ENCODE data around the gene SMAD6. TPM values are rescaled to one million over a fixed set of nuclear protein-coding genes. Genes with fewer than 3 reads are reported as not detected.
A peak's percentile ranks its signal among the peaks of the same experiment; 100 is the strongest.

Gene SMAD6
- polyA plus RNA-seq, 1 of the 3 experiments (the other 2 are of a cell fraction) = 4.5 TPM

- no peaks in the 10 kb centered on the region for H3K27me3 ChIP-seq (ENCODE audit: insufficient read depth)
- CTCF ChIA-PET = interaction anchor here (0.9 to 2.3 kb wide), 5 partner anchors 20 to 100 kb away, joined by 3 to 9 read pairs (median 3); no protein-coding TSS in a partner anchor
- H3K4me3 ChIP-seq (ENCODE audit: low read depth in 2 of 2, low read length in 1 of 2) = no peak overlapping the region
- no peak overlapping the region for H3K4me2 ChIP-seq
- POLR2A ChIA-PET = interaction anchor here (0.7 kb wide), 1 partner anchor 147 kb away, joined by 3 read pairs; no protein-coding TSS in a partner anchor
- peaks cover 0 to 22% of the 10 kb centered on the region in 2 experiments for H3K36me3 ChIP-seq (replicated peaks in 1 of 2; ENCODE audit: control insufficient read depth in 1 of 2, insufficient read depth in 2 of 2, low read length in 1 of 2)
- no peak overlapping the region for H2AFZ ChIP-seq (ENCODE audit: low read depth)
- 0 out of 2 replicates have a peak, but pooled peaks cover 7% of the 10 kb centered on the region for H3K9me3 ChIP-seq
- H3K79me2 ChIP-seq (ENCODE audit: insufficient read depth) = peaks cover 99% of the 10 kb centered on the region
- no peak for DNase-seq
- H3K9ac ChIP-seq = no peak overlapping the region
- WGBS (ENCODE audit: low lambda C conversion rate) = 56% methylated on average over 7 of the region's 7 CpGs
- H3K4me1 ChIP-seq (ENCODE audit: control insufficient read depth in 1 of 2, insufficient read depth in 2 of 2, low read depth in 1 of 2, low read length in 1 of 2) = peaks cover 22 to 37% of the 10 kb centered on the region in 2 experiments
- H3K27ac ChIP-seq (ENCODE audit: low read depth in 2 of 2, low read length in 1 of 2) = peak overlapping the region in 1 of 2 experiments; percentile 25; a peak in 2 of 4 replicates
- peaks cover 22% of the 10 kb centered on the region for H3F3A ChIP-seq (replicated peaks; ENCODE audit: insufficient read depth)
- peaks cover 26% of the 10 kb centered on the region for H4K20me1 ChIP-seq (ENCODE audit: insufficient read depth)
- no peak for TF ChIP-seq YY1 (IDR thresholded peaks at IDR 0.05; ENCODE audit: low read depth)
- peak; percentile 34 for TF ChIP-seq NFIC (IDR thresholded peaks at IDR 0.05; ENCODE audit: borderline replicate concordance)
- no peaks in the 10 kb centered on the region for H3K9me2 ChIP-seq
These were observed 49.5 kb downstream of the SMAD6 start for GRCh38 chr15:66751579-66751978.

- H3K9me3 ChIP-seq = 0 out of 2 replicates have a peak, but pooled peaks cover 7% of the 10 kb centered on the region
- ChIA-PET POLR2A (interaction anchor here (0.7 kb wide), 1 partner anchor 148 kb away, joined by 3 read pairs; no protein-coding TSS in a partner anchor), CTCF (interaction anchor here (0.9 to 2.3 kb wide), 4 partner anchors 22 to 99 kb away, joined by 3 to 9 read pairs (median 5); no protein-coding TSS in a partner anchor)
- H3K27ac ChIP-seq (ENCODE audit: low read depth in 2 of 2, low read length in 1 of 2) = peak overlapping the region in 1 of 2 experiments; percentile 25; a peak in 2 of 4 replicates
- peaks cover 18% of the 10 kb centered on the region for H3F3A ChIP-seq (replicated peaks; ENCODE audit: insufficient read depth)
- H3K4me1 ChIP-seq (ENCODE audit: control insufficient read depth in 1 of 2, insufficient read depth in 2 of 2, low read depth in 1 of 2, low read length in 1 of 2) = peaks cover 22 to 33% of the 10 kb centered on the region in 2 experiments
- no peaks in the 10 kb centered on the region for H3K27me3 ChIP-seq (ENCODE audit: insufficient read depth)
- H4K20me1 ChIP-seq (ENCODE audit: insufficient read depth) = peaks cover 26% of the 10 kb centered on the region
- H3K4me2 ChIP-seq = no peak overlapping the region
- H3K36me3 ChIP-seq (replicated peaks in 1 of 2; ENCODE audit: control insufficient read depth in 1 of 2, insufficient read depth in 2 of 2, low read length in 1 of 2) = peaks cover 0 to 22% of the 10 kb centered on the region in 2 experiments
- no peak overlapping the region for H3K9ac ChIP-seq
- TF ChIP-seq USF2 (IDR thresholded peaks at IDR 0.05; ENCODE audit: borderline replicate concordance, low read depth, low read length) = no peak
- no peak for TF ChIP-seq YY1 (IDR thresholded peaks at IDR 0.05; ENCODE audit: low read depth)
- TF ChIP-seq MAX (IDR thresholded peaks at IDR 0.05; ENCODE audit: low read depth) = no peak
- no peak for TF ChIP-seq REST (IDR thresholded peaks at IDR 0.05; ENCODE audit: low read depth, low read length)
- TF ChIP-seq FOSL2 (IDR thresholded peaks at IDR 0.05; ENCODE audit: borderline replicate concordance, low read depth) = no peak
- no peak overlapping the region for H2AFZ ChIP-seq (ENCODE audit: low read depth)
- 61% methylated on average over 2 of the region's 2 CpGs for WGBS (ENCODE audit: low lambda C conversion rate)
- no peaks in the 10 kb centered on the region for H3K9me2 ChIP-seq
- no peak overlapping the region for H3K4me3 ChIP-seq (ENCODE audit: low read depth in 2 of 2, low read length in 1 of 2)
- H3K79me2 ChIP-seq (ENCODE audit: insufficient read depth) = peaks cover 99% of the 10 kb centered on the region
- DNase-seq = no peak
These were observed 50.0 kb downstream of the SMAD6 start for GRCh38 chr15:66752078-66752477.

Measured in SK-N-SH (cell line).